ENCODE results near the gene FLT4. TPM values are rescaled to one million over a fixed set of nuclear protein-coding genes. Genes with fewer than 3 reads are reported as not detected.

The FLT4 gene
- polyA plus RNA-seq, 1 donor (not counting 4 experiments of a cell fraction or from before 2014, with no cell fraction given) = not detected

- DNase-seq (ENCODE audit: low read depth, low spot score) (no peak), FAIRE-seq (no peak)
- Histone ChIP-seq H3K36me3 (ENCODE audit: control insufficient read depth in 2 of 2, extremely low read depth in 1 of 2, insufficient read depth in 2 of 2, low read length in 2 of 2) (no peaks in the 10 kb centered on the region), H3K79me2 (ENCODE audit: control insufficient read depth, insufficient read depth, low read length) (no peaks in the 10 kb centered on the region), H3K9me3 (ENCODE audit: control insufficient read depth, low read depth, low read length) (no peaks in the 10 kb centered on the region), H3K9me1 (ENCODE audit: control insufficient read depth, extremely low read depth, insufficient read depth, low read length) (no peaks in the 10 kb centered on the region), H4K20me1 (ENCODE audit: control insufficient read depth, extremely low read depth, insufficient read depth, low read length) (no peaks in the 10 kb centered on the region), H3K4me3 (ENCODE audit: control insufficient read depth in 2 of 3, extremely low read depth in 1 of 3, insufficient read depth in 2 of 3, low read depth in 1 of 3, low read length in 3 of 3) (no peak overlapping the region), H2AFZ (ENCODE audit: control insufficient read depth, low read length) (no peak overlapping the region), H3K4me1 (ENCODE audit: control insufficient read depth, extremely low read depth, insufficient read depth, low read length) (no peaks in the 10 kb centered on the region), H3K9ac (ENCODE audit: control insufficient read depth, extremely low read depth, insufficient read depth, low read length) (no peak overlapping the region), H3K27me3 (ENCODE audit: control insufficient read depth, extremely low read depth, insufficient read depth, low read length) (no peaks in the 10 kb centered on the region), H3K27ac (ENCODE audit: control insufficient read depth, insufficient read depth, low read length) (no peak overlapping the region), H3K4me2 (ENCODE audit: control insufficient read depth, extremely low read depth, insufficient read depth, low read depth, low read length) (no peak overlapping the region)
- TF ChIP-seq EZH2 (IDR thresholded peaks at IDR 0.05; ENCODE audit: low read length) = no peak
- TF ChIP-seq, protein P1, sequence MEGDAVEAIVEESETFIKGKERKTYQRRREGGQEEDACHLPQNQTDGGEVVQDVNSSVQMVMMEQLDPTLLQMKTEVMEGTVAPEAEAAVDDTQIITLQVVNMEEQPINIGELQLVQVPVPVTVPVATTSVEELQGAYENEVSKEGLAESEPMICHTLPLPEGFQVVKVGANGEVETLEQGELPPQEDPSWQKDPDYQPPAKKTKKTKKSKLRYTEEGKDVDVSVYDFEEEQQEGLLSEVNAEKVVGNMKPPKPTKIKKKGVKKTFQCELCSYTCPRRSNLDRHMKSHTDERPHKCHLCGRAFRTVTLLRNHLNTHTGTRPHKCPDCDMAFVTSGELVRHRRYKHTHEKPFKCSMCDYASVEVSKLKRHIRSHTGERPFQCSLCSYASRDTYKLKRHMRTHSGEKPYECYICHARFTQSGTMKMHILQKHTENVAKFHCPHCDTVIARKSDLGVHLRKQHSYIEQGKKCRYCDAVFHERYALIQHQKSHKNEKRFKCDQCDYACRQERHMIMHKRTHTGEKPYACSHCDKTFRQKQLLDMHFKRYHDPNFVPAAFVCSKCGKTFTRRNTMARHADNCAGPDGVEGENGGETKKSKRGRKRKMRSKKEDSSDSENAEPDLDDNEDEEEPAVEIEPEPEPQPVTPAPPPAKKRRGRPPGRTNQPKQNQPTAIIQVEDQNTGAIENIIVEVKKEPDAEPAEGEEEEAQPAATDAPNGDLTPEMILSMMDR (optimal IDR thresholded peaks at IDR 0.05 in 1 of 3, IDR thresholded peaks at IDR 0.05 in 1 of 3, conservative IDR thresholded peaks at IDR 0.05 in 1 of 3; ENCODE audit: extremely low read depth in 1 of 3, insufficient read depth in 2 of 3, low read length in 3 of 3) = no peak
- dilution Hi-C loops (cut with MboI; ENCODE audit: extremely low pct_ligation_motif_present, low sequenced_read_pairs) = no loop called here
Measured at GRCh38 chr5:180641566-180641900, 7.9 kb downstream of the FLT4 start.

- TF ChIP-seq, protein P1 (optimal IDR thresholded peaks at IDR 0.05 in 1 of 3, IDR thresholded peaks at IDR 0.05 in 1 of 3, conservative IDR thresholded peaks at IDR 0.05 in 1 of 3; ENCODE audit: extremely low read depth in 1 of 3, insufficient read depth in 2 of 3, low read length in 3 of 3) = no peak
- no peak for TF ChIP-seq EZH2 (IDR thresholded peaks at IDR 0.05; ENCODE audit: low read length)
- H3K27me3 ChIP-seq (ENCODE audit: control insufficient read depth, extremely low read depth, insufficient read depth, low read length) = no peaks in the 10 kb centered on the region
- FAIRE-seq = no peak
- H3K4me2 ChIP-seq (ENCODE audit: control insufficient read depth, extremely low read depth, insufficient read depth, low read depth, low read length) = no peak overlapping the region
- H3K4me3 ChIP-seq (ENCODE audit: control insufficient read depth in 2 of 3, extremely low read depth in 1 of 3, insufficient read depth in 2 of 3, low read depth in 1 of 3, low read length in 3 of 3) = no peak overlapping the region
- H4K20me1 ChIP-seq (ENCODE audit: control insufficient read depth, extremely low read depth, insufficient read depth, low read length) = no peaks in the 10 kb centered on the region
- no peak overlapping the region for H3K9ac ChIP-seq (ENCODE audit: control insufficient read depth, extremely low read depth, insufficient read depth, low read length)
- H2AFZ ChIP-seq (ENCODE audit: control insufficient read depth, low read length) = no peak overlapping the region
- H3K9me3 ChIP-seq (ENCODE audit: control insufficient read depth, low read depth, low read length) = no peaks in the 10 kb centered on the region
- H3K27ac ChIP-seq (ENCODE audit: control insufficient read depth, insufficient read depth, low read length) = no peak overlapping the region
- dilution Hi-C loops (cut with MboI; ENCODE audit: extremely low pct_ligation_motif_present, low sequenced_read_pairs) = no loop called here
- no peak for DNase-seq (ENCODE audit: low read depth, low spot score)
- H3K36me3 ChIP-seq (ENCODE audit: control insufficient read depth in 2 of 2, extremely low read depth in 1 of 2, insufficient read depth in 2 of 2, low read length in 2 of 2) = no peaks in the 10 kb centered on the region
- no peaks in the 10 kb centered on the region for H3K79me2 ChIP-seq (ENCODE audit: control insufficient read depth, insufficient read depth, low read length)
- no peaks in the 10 kb centered on the region for H3K4me1 ChIP-seq (ENCODE audit: control insufficient read depth, extremely low read depth, insufficient read depth, low read length)
- H3K9me1 ChIP-seq (ENCODE audit: control insufficient read depth, extremely low read depth, insufficient read depth, low read length) = no peaks in the 10 kb centered on the region
Measured at GRCh38 chr5:180640861-180641565, 8.4 kb downstream of the FLT4 start.
